Pancreas (tissue), 10 donors: ENCODE measurements around the gene AARS2. TPM values are rescaled to one million over a fixed set of nuclear protein-coding genes. Genes with fewer than 3 reads are reported as not detected.

Experiments
- ATAC-seq, 4 donors: fragments of 200-7000 bp; cut with Tn5 transposase; one replicate each; pipeline versions ENCODE4 v1.8.0 to v1.9.1; 2020; ENCODE audit warnings: mild to moderate bottlenecking in 4 of 4, moderate library complexity in 4 of 4
- DNase-seq, 6 donors: peaks; one replicate each; pipeline ENCODE4 v3.0.0-alpha.2; 2020
- FAIRE-seq: peaks from 2 replicates; lab custom pipeline; 2012; peaks lifted over from hg19 to GRCh38; lab: Jason Lieb, UNC
- H3K27ac ChIP-seq, 4 donors: fragments of 200-600 bp; sonication (generic); 1 replicate in 3 of 4; 2 replicates in 1 of 4; pipeline versions ENCODE4 v1.5.0 to v1.8.0; 2020
- H3K27me3 ChIP-seq, 4 donors: fragments of 200-600 bp; one replicate each; pipeline ENCODE4 v1.8.0; 2021
- H3K36me3 ChIP-seq, 3 donors: fragments of 200-600 bp; sonication (generic) in 1 of 3; one replicate each; pipeline versions ENCODE4 v1.5.0 to v1.8.0; 2020 to 2021
- H3K4me1 ChIP-seq, 3 donors: fragments of 200-600 bp; one replicate each; pipeline ENCODE4 v1.8.0; 2021
- H3K4me3 ChIP-seq, 4 donors: fragments of 200-600 bp; sonication (generic) in 2 of 4; one replicate each; pipeline versions ENCODE4 v1.5.0 to v1.8.0; 2020 to 2021
- H3K9me3 ChIP-seq, 4 donors: fragments of 200-600 bp; one replicate each; pipeline ENCODE4 v1.8.0; 2021
- WGBS, 2 donors: extraction: QIAGEN DNeasy Blood & Tissue Kit; methylation state at CpG; one replicate each; pipeline ENCODE4 v1.1.7; 2013; 5-methylcytosine and 5-hydroxymethylcytosine counted together
- intact Hi-C, 3 donors: fragments of 100-400 bp; cut with DNase I; formaldehyde crosslinking; loops; one replicate each; pipeline versions ENCODE4 v1.11.1 to v1.14.2; 2022
- polyA plus RNA-seq, 2 donors: library from polyadenylated mRNA; stranded (reverse); fragments of 200-250 nt; gene quantifications; one replicate each; pipeline ENCODE4 v1.2.3, GENCODE V29; 2013
- total RNA-seq, 6 donors: library from RNA; stranded (reverse); fragmentation: NEBNext Ultra II Directional in 4 of 6; extraction: Animal tissue kit (Norgen Biotek cat#: 25700) in 4 of 6; gene quantifications; one replicate each; pipeline versions ENCODE4 v1.2.1 to v1.2.4, GENCODE V29; 2021 to 2023
- TF ChIP-seq, protein P1 (sequence below), 4 donors: fragments of 200-600 bp; sonication (generic) in 3 of 4; IDR thresholded peaks; one replicate each; pipeline versions ENCODE4 v1.5.0 to v1.8.0; 2021; ENCODE audit warnings: antibody characterized with exemption in 4 of 4
- donor health status: healthy with polysubstance abuse.
- donor health status: DM: no; HTN: no; CAD: no; lungs with moderate emphysema.
- donor health status: DM: no; HTN: no; CAD: no.
- donor health status: control.
- donor health status: control.
- donor health status: Bipolar disorder and iron deficiency.
- donor health status: DM: yes; HTN: yes; CAD: no.
- donor health status: DM: no; HTN: no; CAD: no.
- donor health status: DM: no; HTN: no; CAD: no.
- donor health status: DM: yes; HTN: yes; CAD: no.

The AARS2 gene
- total and polyA plus RNA-seq, 8 donors, result 3.6 to 8.7 (median 5.0) TPM

DNA sequence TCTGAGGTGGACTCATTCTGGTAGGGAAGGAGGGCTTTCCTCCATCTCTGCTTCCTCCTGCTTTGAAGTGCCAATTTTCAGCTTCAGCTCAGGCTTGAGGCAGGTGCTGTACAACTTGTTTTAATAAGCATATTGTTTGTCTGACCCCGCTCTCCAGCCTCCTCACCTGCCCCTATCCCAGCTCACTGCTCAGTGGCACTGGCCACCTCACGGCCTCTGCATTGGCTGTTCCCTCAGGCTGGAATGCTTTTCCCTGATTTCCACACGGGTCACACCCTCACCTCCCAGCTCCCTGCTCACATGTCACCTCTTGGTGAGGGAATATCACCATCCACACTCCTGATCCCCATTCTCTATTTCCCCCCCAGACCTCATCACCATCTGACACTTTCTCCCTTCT is 14.3 kb downstream of the AARS2 start:
- FAIRE-seq (no peak), DNase-seq (peak in 1 of 6 donors; percentile 15), ATAC-seq (no peak)
- no peak overlapping the region for H3K4me3 ChIP-seq
- TF ChIP-seq, protein P1, sequence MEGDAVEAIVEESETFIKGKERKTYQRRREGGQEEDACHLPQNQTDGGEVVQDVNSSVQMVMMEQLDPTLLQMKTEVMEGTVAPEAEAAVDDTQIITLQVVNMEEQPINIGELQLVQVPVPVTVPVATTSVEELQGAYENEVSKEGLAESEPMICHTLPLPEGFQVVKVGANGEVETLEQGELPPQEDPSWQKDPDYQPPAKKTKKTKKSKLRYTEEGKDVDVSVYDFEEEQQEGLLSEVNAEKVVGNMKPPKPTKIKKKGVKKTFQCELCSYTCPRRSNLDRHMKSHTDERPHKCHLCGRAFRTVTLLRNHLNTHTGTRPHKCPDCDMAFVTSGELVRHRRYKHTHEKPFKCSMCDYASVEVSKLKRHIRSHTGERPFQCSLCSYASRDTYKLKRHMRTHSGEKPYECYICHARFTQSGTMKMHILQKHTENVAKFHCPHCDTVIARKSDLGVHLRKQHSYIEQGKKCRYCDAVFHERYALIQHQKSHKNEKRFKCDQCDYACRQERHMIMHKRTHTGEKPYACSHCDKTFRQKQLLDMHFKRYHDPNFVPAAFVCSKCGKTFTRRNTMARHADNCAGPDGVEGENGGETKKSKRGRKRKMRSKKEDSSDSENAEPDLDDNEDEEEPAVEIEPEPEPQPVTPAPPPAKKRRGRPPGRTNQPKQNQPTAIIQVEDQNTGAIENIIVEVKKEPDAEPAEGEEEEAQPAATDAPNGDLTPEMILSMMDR (IDR thresholded peaks at IDR 0.05), result no peak
- 71 to 80% methylated on average over 3 of the region's 3 CpGs for WGBS, 2 donors
- H3K36me3 ChIP-seq, result peaks cover 0 to 12% (median 0%) of the 10 kb centered on the region in 3 donors
- no peak overlapping the region for H3K27ac ChIP-seq
- H3K4me1 ChIP-seq, result peaks cover 0 to 8% (median 4%) of the 10 kb centered on the region in 3 donors
- intact Hi-C loops, result no loop called here
- no peaks in the 10 kb centered on the region for H3K9me3 ChIP-seq
- H3K27me3 ChIP-seq, result peaks cover 0 to 7% (median 0%) of the 10 kb centered on the region in 4 donors

DNA sequence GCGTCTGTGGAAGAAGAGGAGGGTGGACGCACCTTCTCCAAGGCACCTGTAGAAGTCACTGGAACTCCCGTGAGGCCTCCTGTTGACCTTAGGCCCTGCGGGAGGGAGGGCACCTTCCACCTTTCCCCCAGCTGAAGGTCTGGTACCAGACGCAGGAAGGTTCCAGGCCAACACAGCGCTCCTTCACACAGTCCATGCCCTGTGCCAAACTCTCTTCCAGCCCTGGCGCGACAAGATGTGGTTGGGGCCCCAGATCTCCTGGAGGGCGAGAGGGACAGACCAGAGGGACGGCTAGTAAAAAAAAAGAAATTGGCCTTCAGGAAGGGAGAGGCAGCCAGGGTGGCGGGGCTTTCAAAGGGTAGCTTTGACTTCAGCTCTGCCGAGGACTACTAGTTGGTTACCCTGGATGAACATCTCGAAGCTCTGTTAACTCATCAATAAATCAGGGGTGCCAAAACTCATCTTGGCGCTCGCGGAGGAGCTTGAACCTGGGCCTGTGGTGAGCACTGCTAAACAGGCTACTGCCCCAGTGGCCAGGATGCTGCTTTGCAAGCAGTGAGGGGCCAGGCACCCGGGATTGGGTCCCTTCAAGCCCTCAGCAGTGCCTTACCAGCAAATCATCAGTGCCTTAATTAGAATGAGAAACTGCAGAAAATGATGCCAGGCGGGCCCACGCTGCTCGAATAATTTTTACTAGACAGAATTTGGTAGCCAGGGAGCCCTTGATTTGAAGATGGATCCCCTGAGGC is 14.9 kb downstream of the AARS2 start:
- Histone ChIP-seq H3K27me3 (peaks cover 0 to 7% (median 0%) of the 10 kb centered on the region in 4 donors), H3K4me3 (peak overlapping the region in 1 of 4 donors; percentile 47), H3K27ac (no peak overlapping the region), H3K36me3 (peaks cover 0 to 11% (median 0%) of the 10 kb centered on the region in 3 donors), H3K4me1 (peaks cover 0 to 8% (median 4%) of the 10 kb centered on the region in 3 donors), H3K9me3 (no peaks in the 10 kb centered on the region)
- 27 to 30% methylated on average over 20 of the region's 20 CpGs for WGBS, 2 donors
- FAIRE-seq (no peak), ATAC-seq (peak; percentile 21 to 79 (median 42)), DNase-seq (peak in 1 of 6 donors; percentile 47)
- TF ChIP-seq, protein P1 (IDR thresholded peaks at IDR 0.05), result no peak
- intact Hi-C loops, result no loop called here

DNA sequence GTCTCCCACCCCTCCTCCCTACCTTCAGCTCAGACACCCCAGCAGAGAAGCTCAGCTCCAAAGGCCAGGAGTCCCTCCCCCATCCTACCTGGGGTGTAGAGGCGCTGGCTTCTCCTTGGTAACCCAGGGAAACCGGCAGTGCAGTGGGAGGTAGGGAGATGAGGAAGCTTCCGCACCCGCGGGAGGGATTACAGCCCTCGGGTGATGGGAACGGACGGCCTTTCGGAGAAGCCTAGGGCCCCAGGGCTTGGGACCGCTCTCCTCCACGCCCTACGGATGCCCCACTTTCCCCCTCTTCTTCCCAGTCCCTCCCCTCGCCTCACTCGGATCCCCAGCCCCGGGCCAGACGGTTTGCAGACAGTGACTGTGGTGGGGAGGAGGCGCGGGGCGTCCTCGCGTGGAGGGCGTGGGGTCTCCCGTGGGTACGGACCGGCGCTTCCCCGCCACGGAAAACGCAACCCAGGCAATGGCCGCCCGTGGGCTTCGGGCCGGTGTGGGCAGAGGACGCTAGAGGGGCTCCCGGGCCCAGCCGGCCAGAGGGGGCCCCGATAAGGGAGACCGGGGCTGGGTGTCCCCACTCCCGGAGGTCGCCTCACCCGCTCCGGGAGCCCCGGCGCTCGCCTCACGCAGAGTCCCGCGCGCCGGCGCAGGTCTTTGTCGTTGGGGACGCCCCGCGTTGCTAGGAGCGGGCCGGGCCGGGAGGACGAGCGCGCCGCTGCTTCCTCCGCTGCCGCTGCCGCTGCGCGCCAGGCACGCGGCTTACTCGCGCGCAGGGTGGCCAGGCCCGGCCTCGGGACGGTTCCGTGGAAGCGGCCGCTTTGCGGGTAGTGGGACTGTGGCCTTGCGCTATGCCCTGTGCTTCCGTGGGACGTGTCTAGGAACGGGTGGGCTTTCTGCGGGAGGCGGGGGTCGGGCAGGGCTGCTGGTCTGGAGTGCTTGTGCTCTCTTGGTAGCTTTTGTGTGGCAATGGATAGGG is 15.8 kb downstream of the AARS2 start:
- Histone ChIP-seq H3K27ac (no peak overlapping the region), H3K4me1 (peaks cover 0 to 8% (median 4%) of the 10 kb centered on the region in 3 donors), H3K36me3 (peaks cover 0 to 6% (median 0%) of the 10 kb centered on the region in 3 donors), H3K9me3 (no peaks in the 10 kb centered on the region), H3K27me3 (peaks cover 0 to 7% (median 0%) of the 10 kb centered on the region in 4 donors), H3K4me3 (peak overlapping the region in 2 of 4 donors; percentile 21 to 47)
- peak in 2 of 6 donors; percentile 72 to 78 for DNase-seq
- peak; percentile 70 to 84 (median 82) for ATAC-seq
- TF ChIP-seq, protein P1 (IDR thresholded peaks at IDR 0.05), result no peak
- no peak for FAIRE-seq
- intact Hi-C loops, result no loop called here
- 1% methylated on average over 68 to 86 of the region's 86 CpGs for WGBS, 2 donors

DNA sequence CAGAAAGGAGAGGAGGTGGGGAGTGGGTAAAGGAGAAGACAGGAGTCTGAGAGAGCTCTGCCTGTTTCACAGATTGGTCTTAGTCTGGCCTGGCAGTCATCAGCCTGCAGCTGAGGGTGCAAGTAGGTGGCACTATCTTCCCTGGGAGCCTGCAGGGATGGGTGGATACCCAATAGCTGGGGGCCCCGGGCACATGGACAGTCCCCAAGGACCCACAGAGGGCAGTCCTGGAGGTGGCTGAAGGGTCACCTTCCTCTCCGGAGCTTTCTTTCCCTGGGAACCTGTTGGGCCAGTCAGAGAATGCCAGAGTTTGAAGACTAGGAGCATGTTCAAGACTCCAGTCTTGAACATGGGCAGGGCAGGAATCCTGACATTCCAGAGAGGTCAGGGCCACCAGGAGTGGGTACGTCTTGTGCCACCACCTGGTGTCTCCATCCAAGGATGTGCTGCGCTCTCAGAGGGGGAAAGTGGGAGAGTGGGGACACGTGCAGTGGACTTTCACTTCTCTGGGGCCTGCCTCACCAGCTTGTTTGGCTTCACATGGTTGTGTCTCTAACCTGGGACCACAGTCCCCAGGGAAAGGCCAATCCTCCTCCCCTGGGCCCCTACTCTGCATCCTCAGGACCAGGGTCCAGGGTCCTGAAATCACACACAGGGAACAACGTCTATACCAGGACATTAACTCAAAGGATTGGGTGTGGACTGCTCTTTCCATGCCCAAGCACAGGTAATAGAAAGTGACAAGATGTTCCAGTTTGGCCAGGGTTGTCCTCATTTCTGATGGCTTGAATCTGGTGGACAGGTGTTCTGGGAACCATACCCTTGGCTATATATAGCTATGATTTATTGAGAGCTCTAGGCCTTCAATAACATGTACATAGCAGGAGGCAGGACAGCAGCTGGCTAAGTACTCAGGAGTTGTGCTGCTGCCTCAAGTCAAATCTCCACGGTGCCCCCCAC is 18.0 kb downstream of the AARS2 start:
- H3K27me3 ChIP-seq, result peaks cover 0 to 7% (median 0%) of the 10 kb centered on the region in 4 donors
- ATAC-seq, result no peak
- intact Hi-C loops, result no loop called here
- no peak overlapping the region for H3K4me3 ChIP-seq
- H3K27ac ChIP-seq, result no peak overlapping the region
- H3K36me3 ChIP-seq, result no peaks in the 10 kb centered on the region
- no peak for FAIRE-seq
- peak in 1 of 6 donors; percentile 32 for DNase-seq
- H3K4me1 ChIP-seq, result peaks cover 0 to 8% (median 4%) of the 10 kb centered on the region in 3 donors
- no peaks in the 10 kb centered on the region for H3K9me3 ChIP-seq
- WGBS, 2 donors, result 41 to 47% methylated on average over 6 to 7 of the region's 7 CpGs
- TF ChIP-seq, protein P1 (IDR thresholded peaks at IDR 0.05), result no peak
